Mesenchymal stem cell (in vitro differentiated cells and primary cell): ENCODE data around the gene CTSL.

ENCODE experiments used
- DNase-seq: peaks from one replicate; pipeline ENCODE4 v3.0.0-alpha.2; 2013
- H2AFZ ChIP-seq: one replicate; pipeline ENCODE4 v1.6.1; 2013; ENCODE audit warnings: low read depth, mild to moderate bottlenecking, control low read depth, inconsistent platforms, low read length, moderate library complexity
- H2AK5ac ChIP-seq: 2 replicates; pipeline ENCODE4 v1.6.1; 2013; ENCODE audit warnings: low read length, moderate library complexity, mild to moderate bottlenecking, inconsistent platforms; ENCODE audit not compliant: severe bottlenecking
- H2BK120ac ChIP-seq: one replicate; pipeline ENCODE4 v1.6.1; 2013; ENCODE audit warnings: low read depth, mild to moderate bottlenecking, inconsistent platforms, low read length, moderate library complexity
- H2BK12ac ChIP-seq, 2 experiments: one replicate each; pipeline ENCODE4 v1.6.1; 2013; ENCODE audit warnings: inconsistent platforms in 2 of 2, low read length in 2 of 2, mild to moderate bottlenecking in 2 of 2, moderate library complexity in 2 of 2, control low read depth in 1 of 2
- H2BK15ac ChIP-seq: one replicate; pipeline ENCODE4 v1.6.1; 2013; ENCODE audit warnings: mild to moderate bottlenecking, low read depth, inconsistent platforms; ENCODE audit not compliant: poor library complexity, severe bottlenecking
- H2BK5ac ChIP-seq: 2 replicates; pipeline ENCODE4 v1.6.1; 2013; ENCODE audit warnings: low read depth, mild to moderate bottlenecking, low read length, control low read depth, inconsistent platforms; ENCODE audit not compliant: poor library complexity, severe bottlenecking
- H3K14ac ChIP-seq, 2 experiments: one replicate each; pipeline ENCODE4 v1.6.1; 2013; ENCODE audit warnings: inconsistent platforms in 2 of 2, low read length in 2 of 2, control low read depth in 1 of 2, mild to moderate bottlenecking in 1 of 2, moderate library complexity in 1 of 2
- H3K18ac ChIP-seq, 2 experiments: one replicate each; pipeline ENCODE4 v1.6.1; 2013; ENCODE audit warnings: inconsistent platforms in 2 of 2, low read length in 2 of 2, control low read depth in 1 of 2, low read depth in 1 of 2, mild to moderate bottlenecking in 1 of 2
- H3K23ac ChIP-seq, 2 experiments: one replicate each; pipeline ENCODE4 v1.6.1; 2013; ENCODE audit warnings: inconsistent platforms in 2 of 2, low read length in 2 of 2, mild to moderate bottlenecking in 2 of 2, moderate library complexity in 2 of 2, control low read depth in 1 of 2
- H3K27ac ChIP-seq: 2 replicates; pipeline ENCODE4 v1.5.1; 2013; ENCODE audit warnings: mild to moderate bottlenecking, moderate library complexity, low read length, control low read depth, inconsistent platforms; ENCODE audit not compliant: poor library complexity, severe bottlenecking
- H3K27me3 ChIP-seq, 2 experiments: 2 replicates each; pipeline versions ENCODE4 v1.6.1 to v1.7.0; 2013; ENCODE audit warnings: low read length in 2 of 2, mild to moderate bottlenecking in 2 of 2, moderate library complexity in 2 of 2, control low read depth in 1 of 2, inconsistent platforms in 1 of 2; ENCODE audit not compliant: control insufficient read depth in 1 of 2, insufficient read depth in 1 of 2
- H3K36me3 ChIP-seq, 2 experiments: 2 replicates each; pipeline versions ENCODE4 v1.6.1 to v1.7.0; 2013; ENCODE audit warnings: low read length in 2 of 2, control low read depth in 1 of 2, inconsistent platforms in 1 of 2, low read depth in 1 of 2, mild to moderate bottlenecking in 1 of 2; ENCODE audit not compliant: insufficient read depth in 2 of 2, control insufficient read depth in 1 of 2
- H3K4ac ChIP-seq, 2 experiments: one replicate each; pipeline ENCODE4 v1.6.1; 2013; ENCODE audit warnings: inconsistent platforms in 2 of 2, low read length in 2 of 2, mild to moderate bottlenecking in 2 of 2, moderate library complexity in 2 of 2, control low read depth in 1 of 2, low read depth in 1 of 2
- H3K4me1 ChIP-seq: 2 replicates; pipeline ENCODE4 v1.6.1; 2013; ENCODE audit warnings: low read depth, low read length, control low read depth; ENCODE audit not compliant: control insufficient read depth, insufficient read depth
- H3K4me2 ChIP-seq: 2 replicates; pipeline ENCODE4 v1.6.1; 2013; ENCODE audit warnings: low read length, mild to moderate bottlenecking, inconsistent platforms; ENCODE audit not compliant: poor library complexity, severe bottlenecking
- H3K4me3 ChIP-seq, 2 experiments: 2 replicates each; pipeline versions ENCODE4 v1.5.1 to v1.7.0; 2013; ENCODE audit warnings: low read length in 2 of 2, mild to moderate bottlenecking in 2 of 2, control low read depth in 1 of 2, low read depth in 1 of 2; ENCODE audit not compliant: insufficient read depth in 1 of 2
- H3K79me1 ChIP-seq: replicated peaks from 2 replicates; pipeline ENCODE4 v1.6.1; 2013; ENCODE audit warnings: mild to moderate bottlenecking, control low read depth, low read length, inconsistent platforms; ENCODE audit not compliant: poor library complexity, severe bottlenecking
- H3K9ac ChIP-seq: 2 replicates; pipeline ENCODE4 v1.7.0; 2013; ENCODE audit warnings: mild to moderate bottlenecking, low read length, moderate library complexity
- H3K9me3 ChIP-seq: 2 replicates; pipeline ENCODE4 v1.7.0; 2013; ENCODE audit warnings: mild to moderate bottlenecking, low read length; ENCODE audit not compliant: control insufficient read depth
- H4K8ac ChIP-seq: one replicate; pipeline ENCODE4 v1.6.1; 2013; ENCODE audit warnings: inconsistent platforms, mild to moderate bottlenecking, low read length, moderate library complexity
- H4K91ac ChIP-seq: one replicate; pipeline ENCODE4 v1.6.1; 2013; ENCODE audit warnings: mild to moderate bottlenecking, low read length, inconsistent platforms
- WGBS: methylation state at CpG from one replicate; pipeline ENCODE4 v1.1.7; 2013; ENCODE audit warnings: mixed read lengths; 5-methylcytosine and 5-hydroxymethylcytosine counted together

Gene CTSL

GRCh38 chr9:87722393-87723088 is 3.4 kb upstream of the CTSL start:
- H4K91ac ChIP-seq = no peak overlapping the region
- H3K18ac ChIP-seq = no peak overlapping the region
- no peak overlapping the region for H3K4me3 ChIP-seq
- DNase-seq = no peak
- no peak overlapping the region for H3K4me2 ChIP-seq
- H3K9ac ChIP-seq = no peak overlapping the region
- no peak overlapping the region for H4K8ac ChIP-seq
- no peak overlapping the region for H3K4ac ChIP-seq
- no peak overlapping the region for H3K23ac ChIP-seq
- H3K27ac ChIP-seq = no peak overlapping the region
- peak overlapping the region; percentile 16 for H2BK15ac ChIP-seq
- no peak overlapping the region for H2BK12ac ChIP-seq
- no peak overlapping the region for H2AFZ ChIP-seq
- peaks cover 4% of the 10 kb centered on the region for H3K79me1 ChIP-seq
- no peak overlapping the region for H2BK120ac ChIP-seq
- H3K14ac ChIP-seq = no peak overlapping the region
- peaks cover 12% of the 10 kb centered on the region for H3K4me1 ChIP-seq
- H3K27me3 ChIP-seq = no peaks in the 10 kb centered on the region
- H2AK5ac ChIP-seq = no peak overlapping the region
- H2BK5ac ChIP-seq = no peak overlapping the region
- 94% methylated on average over 3 of the region's 5 CpGs for WGBS
- H3K9me3 ChIP-seq = no peaks in the 10 kb centered on the region
- H3K36me3 ChIP-seq = peaks cover 5 to 7% of the 10 kb centered on the region in 2 experiments

DNA sequence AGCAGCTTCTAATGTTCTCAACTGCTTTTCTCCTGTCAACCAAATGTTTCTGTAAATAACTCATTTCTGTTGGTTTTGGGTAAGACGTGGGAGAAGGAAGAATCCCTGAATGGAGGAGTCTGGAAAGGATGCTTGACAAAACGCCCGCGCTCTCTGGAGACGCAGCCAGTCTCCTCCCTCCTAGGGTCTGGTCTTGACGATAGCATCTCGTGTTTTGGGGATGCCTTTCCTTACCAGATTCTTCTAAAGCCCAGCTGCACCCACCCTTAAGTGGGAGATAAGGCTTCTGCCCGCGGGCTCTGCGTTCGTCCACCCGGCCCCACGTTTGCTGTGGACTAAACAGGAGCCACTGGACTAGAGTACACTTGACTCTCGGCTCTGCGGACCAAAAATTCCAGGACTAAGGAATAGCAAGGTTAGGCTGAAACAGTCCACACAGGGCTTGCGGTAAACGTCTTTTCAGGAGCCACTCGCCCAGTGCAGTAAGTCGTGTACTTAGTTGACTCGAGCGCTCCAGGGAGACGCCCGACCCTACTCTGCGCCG is 491 bp upstream of the CTSL start:
- no peak overlapping the region for H2AK5ac ChIP-seq
- no peak overlapping the region for H2BK120ac ChIP-seq
- H3K27ac ChIP-seq = peak overlapping the region; percentile 56
- peak overlapping the region in 1 of 2 experiments; percentile 35 for H3K14ac ChIP-seq
- peak overlapping the region; percentile 98 for H3K9ac ChIP-seq
- H3K9me3 ChIP-seq = no peaks in the 10 kb centered on the region
- H3K79me1 ChIP-seq = peaks cover 21% of the 10 kb centered on the region
- H4K91ac ChIP-seq = peak overlapping the region; percentile 64
- peak overlapping the region; percentile 98 for H4K8ac ChIP-seq
- H3K4me3 ChIP-seq = peak overlapping the region; percentile 85 to 93
- peak overlapping the region; percentile 42 to 76 for H2BK12ac ChIP-seq
- WGBS = 2% methylated on average over 25 of the region's 25 CpGs
- H3K4me2 ChIP-seq = peak overlapping the region; percentile 80
- peaks cover 13% of the 10 kb centered on the region for H3K4me1 ChIP-seq
- no peak for DNase-seq
- H2BK5ac ChIP-seq = no peak overlapping the region
- H2AFZ ChIP-seq = peak overlapping the region; percentile 93
- no peak overlapping the region for H3K23ac ChIP-seq
- H3K18ac ChIP-seq = peak overlapping the region; percentile 71 to 73
- peak overlapping the region; percentile 13 to 60 for H3K4ac ChIP-seq
- peaks cover 10 to 35% of the 10 kb centered on the region in 2 experiments for H3K36me3 ChIP-seq
- no peaks in the 10 kb centered on the region for H3K27me3 ChIP-seq
- peak overlapping the region; percentile 5 for H2BK15ac ChIP-seq

DNA sequence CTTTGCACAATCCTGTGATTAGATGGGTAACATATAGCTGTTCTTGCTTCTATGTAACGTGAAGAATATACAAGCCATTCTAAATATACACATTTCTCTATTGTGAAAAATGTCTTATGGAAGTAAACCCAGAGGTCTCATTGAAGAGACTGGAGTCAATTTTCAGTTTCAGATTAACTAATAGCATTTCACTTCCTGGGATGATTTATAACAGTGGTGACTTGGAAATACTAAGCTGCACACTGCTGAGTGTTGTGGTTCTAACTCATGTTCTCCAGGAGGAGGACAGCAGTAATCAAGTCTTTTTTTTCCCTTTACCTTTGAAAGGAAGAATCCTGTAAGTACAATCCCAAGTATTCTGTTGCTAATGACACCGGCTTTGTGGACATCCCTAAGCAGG is 3.3 kb downstream of the CTSL start:
- Histone ChIP-seq H2BK12ac (no peak overlapping the region), H2BK120ac (no peak overlapping the region), H2AK5ac (no peak overlapping the region), H3K4ac (no peak overlapping the region), H4K8ac (no peak overlapping the region), H2BK15ac (no peak overlapping the region), H2BK5ac (no peak overlapping the region), H3K14ac (no peak overlapping the region), H3K79me1 (peaks cover 24% of the 10 kb centered on the region), H2AFZ (no peak overlapping the region), H3K9ac (peak overlapping the region; percentile 98), H3K4me3 (peak overlapping the region in 1 of 2 experiments; percentile 93), H3K36me3 (peaks cover 19 to 56% of the 10 kb centered on the region in 2 experiments), H4K91ac (no peak overlapping the region), H3K27me3 (no peaks in the 10 kb centered on the region), H3K4me2 (peak overlapping the region; percentile 3), H3K23ac (no peak overlapping the region), H3K18ac (peak overlapping the region in 1 of 2 experiments; percentile 19), H3K27ac (no peak overlapping the region), H3K4me1 (peaks cover 12% of the 10 kb centered on the region), H3K9me3 (no peaks in the 10 kb centered on the region)
- 100% methylated on average over 1 of the region's 2 CpGs for WGBS
- DNase-seq = peak; percentile 10

DNA sequence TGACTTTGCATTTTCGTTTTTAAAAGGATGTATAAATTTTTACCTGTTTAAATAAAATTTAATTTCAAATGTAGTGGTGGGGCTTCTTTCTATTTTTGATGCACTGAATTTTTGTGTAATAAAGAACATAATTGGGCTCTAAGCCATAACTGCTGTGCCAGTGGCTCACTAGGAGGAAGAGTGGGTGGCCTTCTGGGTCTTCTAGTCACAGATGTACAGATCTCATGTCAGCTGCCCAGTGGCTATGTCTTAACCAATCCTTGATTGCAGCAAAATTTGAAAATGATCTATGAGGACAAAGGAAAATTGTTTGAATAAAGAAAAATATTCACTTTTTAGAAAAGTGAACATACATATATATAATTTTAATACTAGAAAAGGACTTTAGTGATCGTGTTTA is 5.4 kb downstream of the CTSL start:
- Histone ChIP-seq H3K4me3 (peak overlapping the region in 1 of 2 experiments; percentile 93), H3K23ac (no peak overlapping the region), H2AFZ (no peak overlapping the region), H3K79me1 (peaks cover 24% of the 10 kb centered on the region), H4K8ac (no peak overlapping the region), H3K27ac (no peak overlapping the region), H2BK5ac (no peak overlapping the region), H2AK5ac (no peak overlapping the region), H3K4ac (no peak overlapping the region), H3K14ac (no peak overlapping the region), H3K36me3 (peaks cover 16 to 56% of the 10 kb centered on the region in 2 experiments), H3K27me3 (no peaks in the 10 kb centered on the region), H2BK12ac (no peak overlapping the region), H3K4me1 (peaks cover 8% of the 10 kb centered on the region), H3K9me3 (no peaks in the 10 kb centered on the region), H2BK120ac (no peak overlapping the region), H2BK15ac (no peak overlapping the region), H3K18ac (no peak overlapping the region), H3K4me2 (no peak overlapping the region), H4K91ac (no peak overlapping the region), H3K9ac (peak overlapping the region; percentile 98)
- WGBS = 100% methylated on average over 1 of the region's 2 CpGs
- DNase-seq = no peak
